HepG2 (cell line): ENCODE results near the gene CTXN3. TPM values are rescaled to one million over a fixed set of nuclear protein-coding genes. Genes with fewer than 3 reads are reported as not detected.

Source experiments
- ATAC-seq: fragments of 200-7000 bp; cut with Tn5 transposase; 3 replicates; pipeline ENCODE4 v1.9.1; 2020; ENCODE audit warnings: mild to moderate bottlenecking, moderate library complexity
- BruUV-seq: library from RNA; stranded (reverse); fragments of 400-500 nt; replicated peaks from 2 replicates; lab custom pipeline; 2021; lab: Mats Ljungman, UMichigan
- CTCF ChIA-PET: fragments of 300-600 bp; formaldehyde crosslinking; extraction: SDS; loops from one replicate; lab custom pipeline; 2021; ENCODE audit warnings: low total read pairs, inconsistent platforms, low intra/inter-chr PET ratio; lab: Yijun Ruan, JAX
- POLR2A ChIA-PET: fragments of 350-600 bp; sonication (Branson Sonifier 250); formaldehyde crosslinking; loops from one replicate; lab custom pipeline; 2020; ENCODE audit warnings: antibody characterized with exemption, inconsistent platforms; lab: Yijun Ruan, JAX
- DNase-seq: peaks from one replicate; pipeline ENCODE4 v3.0.0-alpha.2; 2015; ENCODE audit warnings: low spot score
- FAIRE-seq: peaks from 3 replicates; lab custom pipeline; 2011; peaks lifted over from hg19 to GRCh38; lab: Jason Lieb, UNC
- H2AFZ ChIP-seq: one replicate; pipeline ENCODE4 v1.6.1; 2011; ENCODE audit warnings: low read length, inconsistent platforms
- H3K27ac ChIP-seq: fragments of 300-600 bp; 3 replicates; pipeline ENCODE4 v1.8.0; 2011; ENCODE audit warnings: mixed run types, mild to moderate bottlenecking, mixed read lengths, low read length, inconsistent platforms; ENCODE audit not compliant: insufficient read depth; ENCODE audit errors: extremely low read length
- H3K27me3 ChIP-seq, 2 experiments: fragments of 200-600 bp in 1 of 2; 2 replicates in 1 of 2; 3 replicates in 1 of 2; pipeline versions ENCODE4 v1.6.0 to v1.8.0; 2011; ENCODE audit warnings: low read length in 2 of 2, mild to moderate bottlenecking in 2 of 2, moderate library complexity in 2 of 2, inconsistent platforms in 1 of 2; ENCODE audit not compliant: insufficient read depth in 2 of 2, control insufficient read depth in 1 of 2
- H3K36me3 ChIP-seq, 2 experiments: fragments of 200-600 bp in 1 of 2; replicated peaks in 1 of 2; 2 replicates in 1 of 2; 3 replicates in 1 of 2; pipeline versions ENCODE4 v1.5.1 to v1.8.0; 2011; ENCODE audit warnings: low read length in 2 of 2, inconsistent platforms in 1 of 2; ENCODE audit not compliant: insufficient read depth in 2 of 2, control insufficient read depth in 1 of 2
- H3K4me1 ChIP-seq: 2 replicates; pipeline ENCODE4 v1.5.1; 2012; ENCODE audit warnings: low read length, inconsistent platforms; ENCODE audit not compliant: insufficient read depth
- H3K4me2 ChIP-seq: 2 replicates; pipeline ENCODE4 v1.6.0; 2011; ENCODE audit warnings: low read depth, low read length, inconsistent platforms
- H3K4me3 ChIP-seq, 3 experiments: fragments of 200-600 bp in 1 of 3; sonication (generic), shearing (Covaris generic) in 1 of 3; replicated peaks in 1 of 3; 2 replicates each; pipeline ENCODE4 v1.5.1; 2011 to 2016; ENCODE audit warnings: low read length in 3 of 3, inconsistent platforms in 2 of 3, low read depth in 2 of 3, mild to moderate bottlenecking in 2 of 3, control low read depth in 1 of 3, mixed read lengths in 1 of 3; ENCODE audit not compliant: insufficient read depth in 1 of 3
- H3K79me2 ChIP-seq: one replicate; pipeline ENCODE4 v1.6.1; 2011; ENCODE audit warnings: low read length, inconsistent platforms; ENCODE audit not compliant: insufficient read depth
- H3K9ac ChIP-seq: 2 replicates; pipeline ENCODE4 v1.6.0; 2011; ENCODE audit warnings: mild to moderate bottlenecking, low read depth, low read length, inconsistent platforms; ENCODE audit not compliant: insufficient read depth
- H3K9me3 ChIP-seq: 2 replicates; pipeline ENCODE4 v1.5.1; 2012; ENCODE audit warnings: mild to moderate bottlenecking, low read length
- H4K20me1 ChIP-seq: 2 replicates; pipeline ENCODE4 v1.6.0; 2011; ENCODE audit warnings: inconsistent platforms, mild to moderate bottlenecking, low read length, moderate library complexity; ENCODE audit not compliant: insufficient read depth
- BRD4 ChIP-seq: sonication (generic); formaldehyde crosslinking; IDR thresholded peaks from 2 replicates; pipeline ENCODE4 v1.4.0; 2020; ENCODE audit warnings: missing genetic modification reagents
- KDM5B ChIP-seq: sonication (generic); formaldehyde crosslinking; IDR thresholded peaks from 2 replicates; pipeline ENCODE4 v1.4.0; 2020; ENCODE audit warnings: missing genetic modification reagents, mild to moderate bottlenecking, borderline replicate concordance
- KLF12 ChIP-seq: sonication (generic); formaldehyde crosslinking; IDR thresholded peaks from 2 replicates; pipeline ENCODE4 v1.4.0; 2020; ENCODE audit warnings: missing genetic modification reagents, borderline replicate concordance
- NFYB ChIP-seq: sonication (generic); formaldehyde crosslinking; IDR thresholded peaks from 2 replicates; pipeline ENCODE4 v1.4.0; 2020; ENCODE audit warnings: missing genetic modification reagents
- PITX1 ChIP-seq: sonication (generic); formaldehyde crosslinking; IDR thresholded peaks from 2 replicates; pipeline ENCODE4 v1.5.1; 2020; ENCODE audit warnings: mild to moderate bottlenecking, missing genetic modification reagents
- ZNF382 ChIP-seq: sonication (generic); formaldehyde crosslinking; IDR thresholded peaks from 2 replicates; pipeline ENCODE4 v1.5.0; 2020; ENCODE audit warnings: missing genetic modification reagents, mild to moderate bottlenecking, borderline replicate concordance
- ZNF44 ChIP-seq: sonication (generic); formaldehyde crosslinking; IDR thresholded peaks from 2 replicates; pipeline ENCODE4 v1.5.1; 2020; ENCODE audit warnings: mild to moderate bottlenecking, missing genetic modification reagents
- ZNF543 ChIP-seq: sonication (generic); formaldehyde crosslinking; IDR thresholded peaks from 2 replicates; pipeline ENCODE4 v1.4.0; 2020; ENCODE audit warnings: mild to moderate bottlenecking, missing genetic modification reagents
- ZSCAN20 ChIP-seq: sonication (generic); formaldehyde crosslinking; IDR thresholded peaks from 2 replicates; pipeline ENCODE4 v1.4.0; 2020; ENCODE audit warnings: missing genetic modification reagents, mild to moderate bottlenecking, borderline replicate concordance
- WGBS: methylation state at CpG from one replicate; pipeline ENCODE4 v1.1.6; 2017; ENCODE audit warnings: low lambda C conversion rate; 5-methylcytosine and 5-hydroxymethylcytosine counted together
- in situ Hi-C: cut with HindIII; loops from 2 replicates; pipeline ENCODE4 v1.10.0; 2017; ENCODE audit warnings: low pct_unique_long_range_greater_than_20kb; ENCODE audit not compliant: extremely low pct_ligation_motif_present
- intact Hi-C: fragments of 100-400 bp; cut with micrococcal nuclease; formaldehyde crosslinking; loops from one replicate; pipeline ENCODE4 v1.10.0; 2022; ENCODE audit not compliant: unreplicated experiment
- polyA plus RNA-seq, 8 experiments: library from polyadenylated mRNA; depleted of rRNA in 3 of 8; stranded (reverse) in 7 of 8; unstranded in 1 of 8; fragments of >200 nt; fragmentation: Illumina TruSeq in 4 of 8; extraction: Trizol in 4 of 8; gene quantifications; 2 replicates each; pipeline versions ENCODE4 v1.2.1 to v1.2.3, GENCODE V29; 2011 to 2016; ENCODE audit warnings: low read depth in 4 of 8, missing spikeins in 1 of 8, mixed read lengths in 1 of 8; ENCODE audit not compliant: insufficient read depth in 1 of 8
- total RNA-seq, 5 experiments: library from RNA; depleted of rRNA; stranded (reverse); fragments of >200 nt; fragmentation: Illumina TruSeq; extraction: Trizol; gene quantifications; 2 replicates each; pipeline ENCODE4 v1.2.3, GENCODE V29; 2016; ENCODE audit warnings: low read depth in 1 of 5
- TF ChIP-seq, protein P1 (sequence below): sonication (generic); formaldehyde crosslinking; IDR thresholded peaks from 2 replicates; pipeline ENCODE4 v1.8.0; 2023; ENCODE audit warnings: mild to moderate bottlenecking, missing genetic modification reagents
- TF ChIP-seq, protein P2 (sequence below): IDR thresholded peaks from 2 replicates; pipeline ENCODE4 v1.6.1; 2016; ENCODE audit warnings: low read depth, borderline replicate concordance

CTXN3 gene
- total and polyA plus RNA-seq, 2 of the 13 experiments (the other 11 are each of a cell fraction or from before 2014, with no cell fraction given), result not detected

DNA sequence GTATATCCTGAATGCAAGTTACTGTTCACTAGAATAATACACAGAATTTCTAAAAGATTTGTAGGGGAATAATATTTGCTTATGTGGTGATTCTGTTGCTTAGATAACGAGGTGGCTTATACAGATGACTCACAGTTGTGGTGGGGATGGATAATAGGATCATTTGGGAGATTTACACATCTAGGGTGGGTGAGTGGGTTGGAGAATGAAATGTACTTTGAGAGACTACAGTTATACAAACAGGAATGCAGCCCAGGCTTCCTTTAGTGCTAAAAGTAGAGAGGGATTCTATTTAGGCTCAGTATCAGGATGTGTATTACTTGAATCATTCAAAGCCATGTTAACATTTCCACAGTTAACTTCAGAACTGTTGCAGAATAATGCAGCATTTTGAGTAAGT lies 1.8 kb downstream of the CTXN3 start:
- no peak for DNase-seq
- CTCF ChIA-PET, result no interaction called here
- 0% methylated on average over 1 of the region's 1 CpG for WGBS
- ATAC-seq, result no peak
- Histone ChIP-seq H3K79me2 (no peaks in the 10 kb centered on the region), H3K27ac (no peak overlapping the region), H3K9me3 (no peaks in the 10 kb centered on the region), H3K4me1 (no peaks in the 10 kb centered on the region), H4K20me1 (no peaks in the 10 kb centered on the region), H2AFZ (no peak overlapping the region), H3K4me2 (no peak overlapping the region), H3K27me3 (0 out of 5 replicates have a peak, but pooled peaks cover 0 to 3% of the 10 kb centered on the region in 2 experiments), H3K36me3 (no peaks in the 10 kb centered on the region), H3K9ac (no peak overlapping the region), H3K4me3 (no peak overlapping the region)
- FAIRE-seq, result no peak
- TF ChIP-seq ZNF543 (CRISPR knock-in tag) (no peak), ZSCAN20 (CRISPR knock-in tag) (no peak), PITX1 (CRISPR knock-in tag) (no peak), KLF12 (CRISPR knock-in tag) (no peak), ZNF382 (no peak), NFYB (CRISPR knock-in tag) (no peak), ZNF44 (no peak), KDM5B (CRISPR knock-in tag) (no peak), BRD4 (CRISPR knock-in tag) (no peak)
- TF ChIP-seq, protein P1, sequence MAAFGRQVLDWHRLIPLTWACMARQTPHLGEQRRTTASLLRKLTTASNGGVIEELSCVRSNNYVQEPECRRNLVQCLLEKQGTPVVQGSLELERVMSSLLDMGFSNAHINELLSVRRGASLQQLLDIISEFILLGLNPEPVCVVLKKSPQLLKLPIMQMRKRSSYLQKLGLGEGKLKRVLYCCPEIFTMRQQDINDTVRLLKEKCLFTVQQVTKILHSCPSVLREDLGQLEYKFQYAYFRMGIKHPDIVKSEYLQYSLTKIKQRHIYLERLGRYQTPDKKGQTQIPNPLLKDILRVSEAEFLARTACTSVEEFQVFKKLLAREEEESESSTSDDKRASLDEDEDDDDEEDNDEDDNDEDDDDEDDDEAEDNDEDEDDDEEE, result no peak
- TF ChIP-seq, protein P2, sequence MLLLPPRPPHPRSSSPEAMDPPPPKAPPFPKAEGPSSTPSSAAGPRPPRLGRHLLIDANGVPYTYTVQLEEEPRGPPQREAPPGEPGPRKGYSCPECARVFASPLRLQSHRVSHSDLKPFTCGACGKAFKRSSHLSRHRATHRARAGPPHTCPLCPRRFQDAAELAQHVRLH (CRISPR knock-in tag), result no peak
- in situ Hi-C loops (no loop called here), intact Hi-C loops (no loop called here)
- BruUV-seq, result no TSS peak
- POLR2A ChIA-PET, result no interaction called here
